ENCODE measurements around the gene USP38. TPM values are rescaled to one million over a fixed set of nuclear protein-coding genes. Genes with fewer than 3 reads are reported as not detected.

Gene USP38
- polyA plus RNA-seq, 2 donors = 5.1 to 5.3 TPM

GRCh38 chr4:143202824-143203223, 18.1 kb downstream of the USP38 start:
- no peaks in the 10 kb centered on the region for H3K4me1 ChIP-seq (ENCODE audit: control insufficient read depth in 2 of 2, insufficient read depth in 2 of 2, low read length in 1 of 2)
- 95 to 100% methylated on average over 1 of the region's 1 CpG for WGBS, 2 donors
- H3K27me3 ChIP-seq (ENCODE audit: control insufficient read depth in 1 of 2, insufficient read depth in 2 of 2, low read length in 2 of 2) = no peaks in the 10 kb centered on the region
- H3K27ac ChIP-seq (ENCODE audit: low read depth in 2 of 2, low read length in 1 of 2) = no peak overlapping the region
- no peak overlapping the region for H3K4me3 ChIP-seq (ENCODE audit: low read depth in 1 of 2, low read length in 2 of 2)
- H3K36me3 ChIP-seq (ENCODE audit: control insufficient read depth in 2 of 2, insufficient read depth in 2 of 2, low read length in 1 of 2) = peaks cover 2 to 7% of the 10 kb centered on the region in 2 donors
- no peaks in the 10 kb centered on the region for H3K9me3 ChIP-seq (ENCODE audit: control insufficient read depth in 2 of 2, insufficient read depth in 1 of 2, low read depth in 1 of 2, low read length in 1 of 2)

DNA sequence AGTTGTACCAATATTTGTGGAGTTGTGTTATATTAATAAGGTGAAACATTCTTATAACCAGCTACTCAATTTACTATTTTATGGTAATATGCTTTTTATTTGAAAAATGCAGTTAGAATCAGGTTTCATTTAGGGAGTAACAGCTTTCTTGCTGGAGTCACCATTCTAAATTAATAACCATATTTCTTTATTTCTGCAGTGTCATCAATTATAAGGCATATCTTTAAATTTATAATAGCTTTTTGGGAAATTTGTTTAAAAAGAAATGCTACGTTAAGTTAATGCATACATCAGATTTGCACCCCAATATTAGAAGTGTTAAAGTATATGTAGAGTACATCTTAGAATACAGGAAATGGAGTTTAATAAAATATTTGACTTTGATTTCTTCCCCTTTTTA, 18.9 kb downstream of the USP38 start:
- no peak overlapping the region for H3K4me3 ChIP-seq (ENCODE audit: low read depth in 1 of 2, low read length in 2 of 2)
- H3K27ac ChIP-seq (ENCODE audit: low read depth in 2 of 2, low read length in 1 of 2) = no peak overlapping the region
- no peaks in the 10 kb centered on the region for H3K4me1 ChIP-seq (ENCODE audit: control insufficient read depth in 2 of 2, insufficient read depth in 2 of 2, low read length in 1 of 2)
- WGBS, 2 donors = 87% methylated on average over 1 of the region's 1 CpG
- peaks cover 2% of the 10 kb centered on the region in 2 donors for H3K36me3 ChIP-seq (ENCODE audit: control insufficient read depth in 2 of 2, insufficient read depth in 2 of 2, low read length in 1 of 2)
- H3K9me3 ChIP-seq (ENCODE audit: control insufficient read depth in 2 of 2, insufficient read depth in 1 of 2, low read depth in 1 of 2, low read length in 1 of 2) = no peaks in the 10 kb centered on the region
- H3K27me3 ChIP-seq (ENCODE audit: control insufficient read depth in 1 of 2, insufficient read depth in 2 of 2, low read length in 2 of 2) = no peaks in the 10 kb centered on the region

DNA sequence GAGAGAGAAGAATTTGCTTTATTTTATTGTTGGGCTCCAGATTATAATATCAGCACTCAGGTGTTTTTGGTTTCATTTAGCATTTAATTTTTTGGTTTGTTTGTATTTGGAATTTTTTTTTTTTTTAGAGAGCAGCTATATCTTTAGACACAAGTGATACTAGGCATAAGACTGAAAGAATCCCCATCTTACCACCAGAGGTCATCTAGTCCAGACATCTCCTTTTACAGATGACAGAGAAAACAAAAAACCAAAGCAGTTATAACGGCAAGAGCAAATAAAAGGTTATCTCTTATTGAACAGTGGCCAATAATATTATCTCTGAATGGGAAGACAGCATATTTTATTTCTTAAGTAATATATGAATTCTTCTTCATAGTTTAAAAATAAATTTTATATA, 22.8 kb downstream of the USP38 start:
- Histone ChIP-seq H3K36me3 (ENCODE audit: control insufficient read depth in 2 of 2, insufficient read depth in 2 of 2, low read length in 1 of 2) (peaks cover 0 to 2% of the 10 kb centered on the region in 2 donors), H3K4me1 (ENCODE audit: control insufficient read depth in 2 of 2, insufficient read depth in 2 of 2, low read length in 1 of 2) (no peaks in the 10 kb centered on the region), H3K9me3 (ENCODE audit: control insufficient read depth in 2 of 2, insufficient read depth in 1 of 2, low read depth in 1 of 2, low read length in 1 of 2) (no peaks in the 10 kb centered on the region), H3K27ac (ENCODE audit: low read depth in 2 of 2, low read length in 1 of 2) (no peak overlapping the region), H3K4me3 (ENCODE audit: low read depth in 1 of 2, low read length in 2 of 2) (no peak overlapping the region), H3K27me3 (ENCODE audit: control insufficient read depth in 1 of 2, insufficient read depth in 2 of 2, low read length in 2 of 2) (no peaks in the 10 kb centered on the region)
- WGBS, 2 donors = 17 to 23% methylated on average over 1 of the region's 1 CpG

DNA sequence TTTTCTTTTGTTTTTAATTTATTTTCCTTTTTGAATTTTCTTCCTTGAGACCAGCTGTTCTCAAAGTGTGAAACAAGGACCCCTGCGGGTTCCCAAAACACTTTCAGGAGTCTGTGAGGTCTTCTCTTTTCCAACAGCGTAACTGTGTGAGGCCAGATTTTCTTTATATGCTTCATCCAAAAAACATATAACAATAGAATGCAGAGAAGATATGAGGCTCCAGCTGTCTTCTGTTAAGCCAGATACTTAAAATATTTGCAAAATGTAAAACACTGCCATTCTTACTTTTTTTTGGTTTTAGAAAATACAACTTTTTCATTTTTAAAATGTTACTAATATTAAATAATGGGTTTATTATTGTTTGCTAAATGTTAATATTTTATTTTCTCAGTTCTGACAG, 27.8 kb downstream of the USP38 start:
- Histone ChIP-seq H3K9me3 (ENCODE audit: control insufficient read depth in 2 of 2, insufficient read depth in 1 of 2, low read depth in 1 of 2, low read length in 1 of 2) (no peaks in the 10 kb centered on the region), H3K27me3 (ENCODE audit: control insufficient read depth in 1 of 2, insufficient read depth in 2 of 2, low read length in 2 of 2) (no peaks in the 10 kb centered on the region), H3K4me1 (ENCODE audit: control insufficient read depth in 2 of 2, insufficient read depth in 2 of 2, low read length in 1 of 2) (no peaks in the 10 kb centered on the region), H3K4me3 (ENCODE audit: low read depth in 1 of 2, low read length in 2 of 2) (no peak overlapping the region), H3K36me3 (ENCODE audit: control insufficient read depth in 2 of 2, insufficient read depth in 2 of 2, low read length in 1 of 2) (peaks cover 0 to 4% of the 10 kb centered on the region in 2 donors), H3K27ac (ENCODE audit: low read depth in 2 of 2, low read length in 1 of 2) (no peak overlapping the region)
- WGBS, 2 donors = 72 to 78% methylated on average over 2 of the region's 2 CpGs

- no peaks in the 10 kb centered on the region for H3K4me1 ChIP-seq (ENCODE audit: control insufficient read depth in 2 of 2, insufficient read depth in 2 of 2, low read length in 1 of 2)
- H3K4me3 ChIP-seq (ENCODE audit: low read depth in 1 of 2, low read length in 2 of 2) = no peak overlapping the region
- H3K36me3 ChIP-seq (ENCODE audit: control insufficient read depth in 2 of 2, insufficient read depth in 2 of 2, low read length in 1 of 2) = peaks cover 0 to 4% of the 10 kb centered on the region in 2 donors
- 62 to 72% methylated on average over 1 of the region's 1 CpG for WGBS, 2 donors
- H3K27me3 ChIP-seq (ENCODE audit: control insufficient read depth in 1 of 2, insufficient read depth in 2 of 2, low read length in 2 of 2) = no peaks in the 10 kb centered on the region
- no peak overlapping the region for H3K27ac ChIP-seq (ENCODE audit: low read depth in 2 of 2, low read length in 1 of 2)
- H3K9me3 ChIP-seq (ENCODE audit: control insufficient read depth in 2 of 2, insufficient read depth in 1 of 2, low read depth in 1 of 2, low read length in 1 of 2) = no peaks in the 10 kb centered on the region
Measured at GRCh38 chr4:143215873-143216272, 31.2 kb downstream of the USP38 start.

DNA sequence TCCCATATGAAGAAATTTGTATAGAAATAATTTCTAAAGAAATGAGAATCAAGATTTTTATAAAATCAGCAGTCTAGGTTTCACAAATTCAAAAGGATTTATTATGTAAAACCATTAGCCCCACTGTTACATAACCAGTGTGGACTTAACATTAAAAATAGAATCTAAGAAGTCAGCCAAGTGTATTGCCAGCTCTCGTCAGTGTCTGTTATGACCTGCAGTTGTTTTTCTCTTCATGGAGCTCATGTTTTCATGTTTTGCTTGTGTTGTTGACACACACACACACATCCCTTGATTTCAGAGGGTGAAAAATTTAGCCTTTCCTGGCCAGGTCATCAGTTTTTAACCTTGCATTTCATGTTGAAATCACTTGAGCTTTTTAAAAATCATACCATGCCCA, 39.5 kb downstream of the USP38 start:
- Histone ChIP-seq H3K27me3 (ENCODE audit: control insufficient read depth in 1 of 2, insufficient read depth in 2 of 2, low read length in 2 of 2) (no peaks in the 10 kb centered on the region), H3K4me1 (ENCODE audit: control insufficient read depth in 2 of 2, insufficient read depth in 2 of 2, low read length in 1 of 2) (no peaks in the 10 kb centered on the region), H3K9me3 (ENCODE audit: control insufficient read depth in 2 of 2, insufficient read depth in 1 of 2, low read depth in 1 of 2, low read length in 1 of 2) (no peaks in the 10 kb centered on the region), H3K4me3 (ENCODE audit: low read depth in 1 of 2, low read length in 2 of 2) (no peak overlapping the region), H3K27ac (ENCODE audit: low read depth in 2 of 2, low read length in 1 of 2) (no peak overlapping the region), H3K36me3 (ENCODE audit: control insufficient read depth in 2 of 2, insufficient read depth in 2 of 2, low read length in 1 of 2) (no peaks in the 10 kb centered on the region)
- 38 to 41% methylated on average over 1 of the region's 1 CpG for WGBS, 2 donors

GRCh38 chr4:143225167-143225566, 40.5 kb downstream of the USP38 start:
- H3K4me1 ChIP-seq (ENCODE audit: control insufficient read depth in 2 of 2, insufficient read depth in 2 of 2, low read length in 1 of 2) = no peaks in the 10 kb centered on the region
- no peaks in the 10 kb centered on the region for H3K9me3 ChIP-seq (ENCODE audit: control insufficient read depth in 2 of 2, insufficient read depth in 1 of 2, low read depth in 1 of 2, low read length in 1 of 2)
- no peaks in the 10 kb centered on the region for H3K27me3 ChIP-seq (ENCODE audit: control insufficient read depth in 1 of 2, insufficient read depth in 2 of 2, low read length in 2 of 2)
- no peak overlapping the region for H3K27ac ChIP-seq (ENCODE audit: low read depth in 2 of 2, low read length in 1 of 2)
- no peak overlapping the region for H3K4me3 ChIP-seq (ENCODE audit: low read depth in 1 of 2, low read length in 2 of 2)
- no peaks in the 10 kb centered on the region for H3K36me3 ChIP-seq (ENCODE audit: control insufficient read depth in 2 of 2, insufficient read depth in 2 of 2, low read length in 1 of 2)
- WGBS, 2 donors = 88% methylated on average over 6 of the region's 6 CpGs

- Histone ChIP-seq H3K4me3 (ENCODE audit: low read depth in 1 of 2, low read length in 2 of 2) (no peak overlapping the region), H3K27me3 (ENCODE audit: control insufficient read depth in 1 of 2, insufficient read depth in 2 of 2, low read length in 2 of 2) (no peaks in the 10 kb centered on the region), H3K27ac (ENCODE audit: low read depth in 2 of 2, low read length in 1 of 2) (no peak overlapping the region), H3K9me3 (ENCODE audit: control insufficient read depth in 2 of 2, insufficient read depth in 1 of 2, low read depth in 1 of 2, low read length in 1 of 2) (no peaks in the 10 kb centered on the region), H3K4me1 (ENCODE audit: control insufficient read depth in 2 of 2, insufficient read depth in 2 of 2, low read length in 1 of 2) (no peaks in the 10 kb centered on the region), H3K36me3 (ENCODE audit: control insufficient read depth in 2 of 2, insufficient read depth in 2 of 2, low read length in 1 of 2) (no peaks in the 10 kb centered on the region)
- WGBS, 2 donors = 72 to 81% methylated on average over 3 of the region's 3 CpGs
Measured at GRCh38 chr4:143230683-143231082, 46.0 kb downstream of the USP38 start.

DNA sequence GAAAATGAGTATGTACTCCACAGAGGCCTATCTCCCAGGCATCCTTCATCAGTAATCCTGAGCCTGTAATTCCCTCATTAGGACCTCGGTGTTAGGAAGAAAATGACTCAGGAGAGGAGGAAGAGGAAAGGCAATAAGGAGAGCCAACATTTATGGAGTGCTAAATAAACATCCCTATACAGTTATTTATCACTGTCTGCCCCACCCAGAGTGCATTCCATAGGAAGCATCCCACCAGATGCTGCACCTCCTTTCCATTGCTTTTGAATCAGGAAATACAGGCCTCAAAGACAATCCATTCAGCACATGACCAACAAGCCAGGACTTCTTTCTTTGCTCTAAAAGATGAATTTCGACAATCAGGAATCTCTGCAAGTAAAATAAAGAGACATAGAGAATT, 47.6 kb downstream of the USP38 start:
- no peak overlapping the region for H3K27ac ChIP-seq (ENCODE audit: low read depth in 2 of 2, low read length in 1 of 2)
- no peaks in the 10 kb centered on the region for H3K36me3 ChIP-seq (ENCODE audit: control insufficient read depth in 2 of 2, insufficient read depth in 2 of 2, low read length in 1 of 2)
- H3K4me3 ChIP-seq (ENCODE audit: low read depth in 1 of 2, low read length in 2 of 2) = no peak overlapping the region
- no peaks in the 10 kb centered on the region for H3K4me1 ChIP-seq (ENCODE audit: control insufficient read depth in 2 of 2, insufficient read depth in 2 of 2, low read length in 1 of 2)
- WGBS, 2 donors = 57 to 59% methylated on average over 2 of the region's 2 CpGs
- H3K27me3 ChIP-seq (ENCODE audit: control insufficient read depth in 1 of 2, insufficient read depth in 2 of 2, low read length in 2 of 2) = no peaks in the 10 kb centered on the region
- H3K9me3 ChIP-seq (ENCODE audit: control insufficient read depth in 2 of 2, insufficient read depth in 1 of 2, low read depth in 1 of 2, low read length in 1 of 2) = no peaks in the 10 kb centered on the region

- Histone ChIP-seq H3K4me1 (ENCODE audit: control insufficient read depth in 2 of 2, insufficient read depth in 2 of 2, low read length in 1 of 2) (no peaks in the 10 kb centered on the region), H3K36me3 (ENCODE audit: control insufficient read depth in 2 of 2, insufficient read depth in 2 of 2, low read length in 1 of 2) (no peaks in the 10 kb centered on the region), H3K27me3 (ENCODE audit: control insufficient read depth in 1 of 2, insufficient read depth in 2 of 2, low read length in 2 of 2) (no peaks in the 10 kb centered on the region), H3K27ac (ENCODE audit: low read depth in 2 of 2, low read length in 1 of 2) (no peak overlapping the region), H3K9me3 (ENCODE audit: control insufficient read depth in 2 of 2, insufficient read depth in 1 of 2, low read depth in 1 of 2, low read length in 1 of 2) (no peaks in the 10 kb centered on the region), H3K4me3 (ENCODE audit: low read depth in 1 of 2, low read length in 2 of 2) (no peak overlapping the region)
- WGBS, 2 donors = 77 to 86% methylated on average over 1 of the region's 1 CpG
Measured at GRCh38 chr4:143234153-143234552, 49.4 kb downstream of the USP38 start.
